Chondrocyte (in vitro differentiated cells): ENCODE measurements around the gene VTA1. TPM values are rescaled to one million over a fixed set of nuclear protein-coding genes. Genes with fewer than 3 reads are reported as not detected.

Source experiments
- DNase-seq: peaks from one replicate; pipeline ENCODE4 v3.0.0; 2021; ENCODE audit warnings: mixed read lengths, low spot score
- H3K27ac Mint-ChIP-seq: one replicate; pipeline ENCODE4 v1.8.0; 2021; ENCODE audit warnings: mild to moderate bottlenecking, moderate library complexity, mixed read lengths; ENCODE audit not compliant: unreplicated experiment
- H3K27me3 Mint-ChIP-seq: 2 replicates; pipeline ENCODE4 v1.8.0; 2021; ENCODE audit warnings: low read depth, mixed read lengths
- H3K36me3 Mint-ChIP-seq: 2 replicates; pipeline ENCODE4 v1.8.0; 2021; ENCODE audit warnings: low read depth, mixed read lengths
- H3K4me1 Mint-ChIP-seq: 2 replicates; pipeline ENCODE4 v1.8.0; 2021; ENCODE audit warnings: low read depth, mild to moderate bottlenecking, mixed read lengths
- H3K4me3 Mint-ChIP-seq: one replicate; pipeline ENCODE4 v1.8.0; 2021; ENCODE audit warnings: mild to moderate bottlenecking, moderate library complexity, mixed read lengths; ENCODE audit not compliant: unreplicated experiment
- H3K9me3 Mint-ChIP-seq: 2 replicates; pipeline ENCODE4 v1.8.0; 2021; ENCODE audit warnings: low read depth, mixed read lengths
- total RNA-seq: library from RNA; stranded (reverse); gene quantifications from 3 replicates; pipeline ENCODE4 v1.2.1, GENCODE V29; 2021
- TF ChIP-seq, protein P1 (sequence below): fragments of 200-600 bp; sonication (generic); IDR thresholded peaks from 2 replicates; pipeline ENCODE4 v1.5.0; 2021; ENCODE audit warnings: antibody characterized with exemption, mild to moderate bottlenecking, moderate library complexity

Gene VTA1
- total RNA-seq, 1 donor from 2014 or later = 39.3 TPM

DNA sequence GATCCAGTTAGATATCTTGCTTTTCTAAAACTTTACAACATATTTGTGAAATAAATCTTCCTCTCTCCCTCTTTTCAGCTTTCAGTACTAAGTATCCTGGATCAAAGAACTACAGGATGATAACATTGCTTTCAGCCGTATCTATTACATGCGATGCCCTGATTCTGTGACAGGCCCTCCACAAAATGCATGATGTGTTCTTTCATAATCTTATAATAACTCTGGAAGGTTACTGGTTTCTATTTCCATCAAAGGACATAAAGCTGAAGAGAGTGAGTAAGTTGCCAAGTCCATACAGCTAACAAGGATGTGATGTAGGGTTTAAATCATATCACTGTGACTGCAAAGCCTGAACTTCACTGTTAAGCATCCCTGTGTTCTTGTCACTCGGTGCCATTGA, 91.8 kb downstream of the VTA1 start:
- no peak for DNase-seq
- Mint-ChIP-seq H3K4me3 (no peak overlapping the region), H3K4me1 (peaks cover 13% of the 10 kb centered on the region), H3K27me3 (no peaks in the 10 kb centered on the region), H3K36me3 (no peaks in the 10 kb centered on the region), H3K9me3 (no peaks in the 10 kb centered on the region), H3K27ac (no peak overlapping the region)
- TF ChIP-seq, protein P1, sequence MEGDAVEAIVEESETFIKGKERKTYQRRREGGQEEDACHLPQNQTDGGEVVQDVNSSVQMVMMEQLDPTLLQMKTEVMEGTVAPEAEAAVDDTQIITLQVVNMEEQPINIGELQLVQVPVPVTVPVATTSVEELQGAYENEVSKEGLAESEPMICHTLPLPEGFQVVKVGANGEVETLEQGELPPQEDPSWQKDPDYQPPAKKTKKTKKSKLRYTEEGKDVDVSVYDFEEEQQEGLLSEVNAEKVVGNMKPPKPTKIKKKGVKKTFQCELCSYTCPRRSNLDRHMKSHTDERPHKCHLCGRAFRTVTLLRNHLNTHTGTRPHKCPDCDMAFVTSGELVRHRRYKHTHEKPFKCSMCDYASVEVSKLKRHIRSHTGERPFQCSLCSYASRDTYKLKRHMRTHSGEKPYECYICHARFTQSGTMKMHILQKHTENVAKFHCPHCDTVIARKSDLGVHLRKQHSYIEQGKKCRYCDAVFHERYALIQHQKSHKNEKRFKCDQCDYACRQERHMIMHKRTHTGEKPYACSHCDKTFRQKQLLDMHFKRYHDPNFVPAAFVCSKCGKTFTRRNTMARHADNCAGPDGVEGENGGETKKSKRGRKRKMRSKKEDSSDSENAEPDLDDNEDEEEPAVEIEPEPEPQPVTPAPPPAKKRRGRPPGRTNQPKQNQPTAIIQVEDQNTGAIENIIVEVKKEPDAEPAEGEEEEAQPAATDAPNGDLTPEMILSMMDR = no peak

DNA sequence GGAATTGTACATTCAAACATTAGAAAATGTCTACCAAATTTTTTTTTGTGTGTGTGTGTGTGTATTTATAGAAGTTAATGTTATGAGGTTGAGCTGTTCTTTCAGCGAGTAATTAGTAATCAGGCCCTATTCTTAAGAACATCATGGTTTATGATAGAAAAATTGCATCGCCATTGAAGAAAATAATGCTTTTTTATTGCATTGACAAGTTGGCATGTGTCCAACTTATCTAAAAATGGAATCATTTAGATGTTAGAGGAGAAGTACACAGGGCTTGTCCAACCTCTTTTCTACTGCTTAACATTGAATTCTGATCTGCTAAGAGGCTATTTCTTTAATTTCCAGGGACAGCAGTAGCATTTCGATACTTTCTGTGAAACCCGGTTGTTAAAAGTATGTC, 93.1 kb downstream of the VTA1 start:
- Mint-ChIP-seq H3K4me1 (peaks cover 12% of the 10 kb centered on the region), H3K27me3 (no peaks in the 10 kb centered on the region), H3K9me3 (no peaks in the 10 kb centered on the region), H3K27ac (no peak overlapping the region), H3K36me3 (no peaks in the 10 kb centered on the region), H3K4me3 (no peak overlapping the region)
- TF ChIP-seq, protein P1 = no peak
- DNase-seq = no peak

DNA sequence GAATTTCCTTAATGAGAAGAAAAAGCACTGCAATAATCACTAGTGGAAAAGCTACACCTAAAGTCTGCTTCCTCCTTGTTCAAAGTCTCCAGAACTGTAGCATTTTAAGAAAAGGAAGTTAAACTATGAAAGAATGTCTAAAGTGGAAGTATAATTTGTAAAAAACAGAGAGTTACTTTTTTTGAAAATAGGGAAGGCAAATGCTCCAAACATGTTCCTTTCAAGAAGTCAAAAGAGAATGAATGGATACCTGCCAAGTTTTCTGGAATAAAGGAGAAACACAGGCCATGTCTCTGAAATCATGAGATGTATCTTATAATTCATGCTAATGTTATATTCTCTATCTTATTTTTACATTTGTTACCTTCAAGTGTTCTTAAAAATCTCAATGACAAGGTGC, 94.0 kb downstream of the VTA1 start:
- peaks cover 5% of the 10 kb centered on the region for H3K4me1 Mint-ChIP-seq
- peaks cover 1% of the 10 kb centered on the region for H3K36me3 Mint-ChIP-seq

DNA sequence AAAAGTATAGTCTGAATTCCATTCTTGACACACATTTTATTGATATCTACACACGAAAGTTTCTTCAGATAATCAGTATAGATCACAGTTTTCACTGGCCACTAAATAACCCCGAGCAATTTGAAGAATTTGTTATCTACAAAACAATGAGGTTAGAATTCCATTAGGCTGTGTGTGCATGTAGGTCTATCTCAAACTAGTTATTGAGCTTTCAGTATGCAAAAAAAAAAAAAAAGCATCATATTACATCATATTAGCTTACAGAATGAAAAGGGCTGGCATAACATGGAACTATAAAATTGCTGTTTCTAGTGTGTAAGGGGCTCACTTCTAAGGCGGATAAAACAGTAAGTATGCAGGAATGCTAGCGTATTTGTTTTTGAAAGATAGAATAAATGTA, 95.2 kb downstream of the VTA1 start:
- Mint-ChIP-seq H3K9me3 (no peaks in the 10 kb centered on the region), H3K27ac (no peak overlapping the region), H3K36me3 (peaks cover 1% of the 10 kb centered on the region), H3K4me1 (no peaks in the 10 kb centered on the region), H3K27me3 (no peaks in the 10 kb centered on the region), H3K4me3 (no peak overlapping the region)
- no peak for DNase-seq
- TF ChIP-seq, protein P1 = no peak

More for the DNA sequence above, 94.0 kb downstream of the VTA1 start:
- DNase-seq = no peak
- TF ChIP-seq, protein P1 = no peak
- no peaks in the 10 kb centered on the region for H3K9me3 Mint-ChIP-seq
- no peak overlapping the region for H3K4me3 Mint-ChIP-seq
- no peaks in the 10 kb centered on the region for H3K27me3 Mint-ChIP-seq
- no peak overlapping the region for H3K27ac Mint-ChIP-seq

DNA sequence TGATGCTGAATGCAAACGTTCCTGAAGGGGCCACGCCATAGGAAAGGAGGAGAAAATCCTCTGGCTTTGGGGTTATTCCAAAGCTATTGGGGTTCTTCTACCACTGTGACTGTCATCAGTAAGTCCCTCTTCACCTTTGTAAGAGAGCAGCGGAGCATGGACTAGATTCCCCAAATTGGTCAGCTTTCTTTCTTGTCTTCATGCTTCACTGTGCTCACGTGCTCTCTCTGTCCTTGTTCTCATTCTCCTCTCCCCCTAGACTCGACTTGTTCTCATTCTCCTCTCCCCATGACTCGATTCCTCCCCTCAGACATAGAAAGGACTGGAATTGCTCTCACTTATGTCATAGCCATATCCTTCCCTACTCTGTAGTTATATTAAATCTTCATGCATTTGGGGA, 99.9 kb downstream of the VTA1 start:
- TF ChIP-seq, protein P1 = no peak
- Mint-ChIP-seq H3K4me3 (no peak overlapping the region), H3K27me3 (no peaks in the 10 kb centered on the region), H3K36me3 (peaks cover 1% of the 10 kb centered on the region), H3K9me3 (no peaks in the 10 kb centered on the region), H3K4me1 (no peaks in the 10 kb centered on the region), H3K27ac (no peak overlapping the region)
- no peak for DNase-seq
